PC-3 (cell line): ENCODE measurements around the gene FKBP10.

Experiments used
- EZH2 ChIP-seq: fragments of 300-600 bp; sonication (generic); IDR thresholded peaks from one replicate; pipeline ENCODE4 v1.6.1; 2017; ENCODE audit warnings: antibody characterized with exemption, mild to moderate bottlenecking, low read length; ENCODE audit not compliant: unreplicated experiment
- TF ChIP-seq, protein P1 (sequence below): fragments of 300-600 bp; sonication (generic); conservative IDR thresholded peaks from 2 replicates; pipeline ENCODE4 v1.5.1; 2017; ENCODE audit warnings: antibody characterized with exemption, low read depth, mild to moderate bottlenecking, low read length

DNA sequence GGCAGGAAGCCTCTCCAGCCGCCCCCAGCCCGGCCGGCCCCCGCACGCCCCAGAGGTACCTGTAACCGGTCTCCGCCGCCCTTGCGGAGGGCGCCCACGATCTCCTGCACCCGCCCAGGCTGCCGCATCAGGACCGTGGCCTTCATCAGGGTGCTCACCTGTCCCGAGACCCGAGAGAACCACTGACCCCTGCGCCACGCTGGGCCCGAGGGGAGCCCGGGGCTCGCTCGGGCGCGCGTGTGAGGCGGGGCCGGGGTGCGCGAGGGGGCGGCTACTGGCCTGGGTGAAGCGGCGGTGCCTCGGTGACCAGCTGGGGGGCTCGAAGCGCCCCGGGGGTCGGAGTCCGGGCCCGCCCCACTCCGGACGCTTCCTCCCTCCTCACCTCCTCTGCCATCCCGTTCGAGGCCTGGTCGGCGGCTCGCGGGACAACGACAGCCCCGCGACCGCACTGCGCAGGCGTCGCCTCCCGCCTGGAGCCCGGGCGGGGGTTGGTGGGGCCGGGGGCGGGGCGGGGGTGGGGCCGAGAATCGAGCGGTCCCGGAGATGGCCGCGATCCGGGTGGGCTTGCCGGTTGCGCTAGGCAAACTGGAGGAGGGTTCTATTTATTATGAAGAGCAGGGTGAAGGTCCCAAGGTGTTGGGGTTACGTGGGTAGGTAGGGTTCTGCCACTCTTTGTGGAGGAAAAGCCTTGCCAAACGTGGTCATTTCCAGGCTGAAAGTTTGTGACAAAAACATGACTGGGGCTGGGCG, 23.2 kb downstream of the FKBP10 start, which contains the start of gene NT5C3B:
- TF ChIP-seq, protein P1, sequence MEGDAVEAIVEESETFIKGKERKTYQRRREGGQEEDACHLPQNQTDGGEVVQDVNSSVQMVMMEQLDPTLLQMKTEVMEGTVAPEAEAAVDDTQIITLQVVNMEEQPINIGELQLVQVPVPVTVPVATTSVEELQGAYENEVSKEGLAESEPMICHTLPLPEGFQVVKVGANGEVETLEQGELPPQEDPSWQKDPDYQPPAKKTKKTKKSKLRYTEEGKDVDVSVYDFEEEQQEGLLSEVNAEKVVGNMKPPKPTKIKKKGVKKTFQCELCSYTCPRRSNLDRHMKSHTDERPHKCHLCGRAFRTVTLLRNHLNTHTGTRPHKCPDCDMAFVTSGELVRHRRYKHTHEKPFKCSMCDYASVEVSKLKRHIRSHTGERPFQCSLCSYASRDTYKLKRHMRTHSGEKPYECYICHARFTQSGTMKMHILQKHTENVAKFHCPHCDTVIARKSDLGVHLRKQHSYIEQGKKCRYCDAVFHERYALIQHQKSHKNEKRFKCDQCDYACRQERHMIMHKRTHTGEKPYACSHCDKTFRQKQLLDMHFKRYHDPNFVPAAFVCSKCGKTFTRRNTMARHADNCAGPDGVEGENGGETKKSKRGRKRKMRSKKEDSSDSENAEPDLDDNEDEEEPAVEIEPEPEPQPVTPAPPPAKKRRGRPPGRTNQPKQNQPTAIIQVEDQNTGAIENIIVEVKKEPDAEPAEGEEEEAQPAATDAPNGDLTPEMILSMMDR: no peak
- TF ChIP-seq EZH2: no peak
